Thyroid gland (tissue), 4 donors: ENCODE results near the gene OBI1. TPM values are rescaled to one million over a fixed set of nuclear protein-coding genes. Genes with fewer than 3 reads are reported as not detected.
A peak's percentile ranks its signal among the peaks of the same experiment; 100 is the strongest.

Experiments used
- DNase-seq, 2 donors: peaks; one replicate each; pipeline ENCODE4 v3.0.0-alpha.2; 2019
- H3K27ac ChIP-seq, 3 donors: fragments of 200-600 bp; sonication (generic); 1 replicate in 2 of 3; 2 replicates in 1 of 3; pipeline ENCODE4 v1.5.1; 2016 to 2019; ENCODE audit warnings: mild to moderate bottlenecking in 1 of 3, moderate library complexity in 1 of 3
- H3K27me3 ChIP-seq: fragments of 200-600 bp; sonication (generic); one replicate; pipeline ENCODE4 v1.5.1; 2019
- H3K36me3 ChIP-seq, 2 donors: fragments of 200-600 bp; sonication (generic); one replicate each; pipeline ENCODE4 v1.5.1; 2016 to 2019
- H3K4me1 ChIP-seq, 2 donors: fragments of 200-600 bp; sonication (generic); one replicate each; pipeline ENCODE4 v1.5.1; 2017 to 2019
- H3K4me3 ChIP-seq, 3 donors: fragments of 200-600 bp; sonication (generic); replicated peaks in 1 of 3; 1 replicate in 2 of 3; 2 replicates in 1 of 3; pipeline ENCODE4 v1.5.1; 2016; ENCODE audit warnings: mild to moderate bottlenecking in 1 of 3
- H3K9me3 ChIP-seq: fragments of 200-600 bp; sonication (generic); one replicate; pipeline ENCODE4 v1.5.1; 2017
- CTCF ChIP-seq, 6 experiments: fragments of 200-600 bp in 3 of 6; fragments of 450-650 bp in 3 of 6; sonication (generic) in 3 of 6; IDR thresholded peaks; one replicate each; pipeline ENCODE4 v1.5.1; 2016 to 2019; ENCODE audit warnings: antibody characterized with exemption in 6 of 6, mild to moderate bottlenecking in 2 of 6, inconsistent platforms in 1 of 6, moderate library complexity in 1 of 6
- POLR2A ChIP-seq, 2 donors: fragments of 450-650 bp; IDR thresholded peaks; one replicate each; pipeline ENCODE4 v1.6.1; 2017; ENCODE audit warnings: antibody characterized with exemption in 2 of 2, mild to moderate bottlenecking in 2 of 2, moderate library complexity in 1 of 2
- WGBS, 2 donors: methylation state at CpG; one replicate each; pipeline ENCODE4 v1.1.5; 2017; 5-methylcytosine and 5-hydroxymethylcytosine counted together
- intact Hi-C: fragments of 100-400 bp; cut with DNase I; formaldehyde crosslinking; loops from one replicate; pipeline ENCODE4 v1.15.1; 2023
- total RNA-seq, 4 donors: library from RNA; depleted of rRNA; stranded (reverse); fragments of >200 nt; gene quantifications; one replicate each; pipeline ENCODE4 v1.2.3, GENCODE V29; 2016

Gene OBI1
- total RNA-seq, 4 donors from 2014 or later, result 10.1 to 17.3 (median 13.5) TPM

- no peak overlapping the region for H3K4me3 ChIP-seq
- DNase-seq, result no peak
- intact Hi-C loops, result loop anchor here (10.0 kb wide), 1 partner anchor 50 kb away; the partner anchor contains the start of gene OBI1
- no peak overlapping the region for H3K27ac ChIP-seq
- no peaks in the 10 kb centered on the region for H3K9me3 ChIP-seq
- TF ChIP-seq POLR2A (IDR thresholded peaks at IDR 0.05) (no peak), CTCF (IDR thresholded peaks at IDR 0.05) (no peak)
- 11% methylated on average over 16 to 20 of the region's 20 CpGs for WGBS, 2 donors
- no peaks in the 10 kb centered on the region for H3K36me3 ChIP-seq
- H3K4me1 ChIP-seq, result peaks cover 25 to 41% of the 10 kb centered on the region in 2 donors
- H3K27me3 ChIP-seq, result peaks cover 75% of the 10 kb centered on the region
These were observed 54.0 kb downstream of the OBI1 start for GRCh38 chr13:78604782-78605611.

GRCh38 chr13:78603240-78603957 is 55.6 kb downstream of the OBI1 start, which contains the start of gene POU4F1:
POU4F1 (minus strand) TSS chr13:78603552; CDS start chr13:78603326, 226 bp downstream.
- no peaks in the 10 kb centered on the region for H3K9me3 ChIP-seq
- H3K4me3 ChIP-seq, result peak within 1 kb of the TSS in 1 of 3 donors; percentile 25
- TF ChIP-seq POLR2A (IDR thresholded peaks at IDR 0.05) (no peak), CTCF (IDR thresholded peaks at IDR 0.05) (no peak)
- H3K4me1 ChIP-seq, result peaks cover 15 to 35% of the 10 kb centered on the region in 2 donors
- DNase-seq, result peak; percentile 32 to 38
- H3K27ac ChIP-seq, result no peak within 1 kb of the TSS
- intact Hi-C loops, result loop anchor here (10.0 kb wide), 1 partner anchor 51 kb away; the partner anchor contains the start of gene OBI1
- no peaks in the 10 kb centered on the region for H3K36me3 ChIP-seq
- 2 to 5% methylated on average over 4 to 8 of the region's 80 CpGs for WGBS, 2 donors
- H3K27me3 ChIP-seq, result peaks cover 77% of the 10 kb centered on the region

- H3K36me3 ChIP-seq, result no peaks in the 10 kb centered on the region
- peaks cover 10 to 28% of the 10 kb centered on the region in 2 donors for H3K4me1 ChIP-seq
- DNase-seq, result no peak
- no peak overlapping the region for H3K27ac ChIP-seq
- H3K9me3 ChIP-seq, result no peaks in the 10 kb centered on the region
- WGBS, 2 donors, result 4 to 5% methylated on average over 27 of the region's 51 CpGs
- H3K27me3 ChIP-seq, result peaks cover 77% of the 10 kb centered on the region
- intact Hi-C loops, result loop anchor here (10.0 kb wide), 1 partner anchor 52 kb away; the partner anchor contains the start of gene OBI1
- TF ChIP-seq POLR2A (IDR thresholded peaks at IDR 0.05) (no peak), CTCF (IDR thresholded peaks at IDR 0.05) (no peak)
- H3K4me3 ChIP-seq, result peak overlapping the region in 1 of 3 donors; percentile 25
These were observed 56.3 kb downstream of the OBI1 start for GRCh38 chr13:78602561-78603239.

GRCh38 chr13:78601874-78602560 is 56.9 kb downstream of the OBI1 start:
- H3K4me1 ChIP-seq, result peaks cover 8 to 23% of the 10 kb centered on the region in 2 donors
- WGBS, 2 donors, result 6% methylated on average over 23 of the region's 112 CpGs
- TF ChIP-seq POLR2A (IDR thresholded peaks at IDR 0.05), result no peak
- TF ChIP-seq CTCF (IDR thresholded peaks at IDR 0.05), result no peak
- H3K4me3 ChIP-seq, result no peak overlapping the region
- DNase-seq, result no peak
- peaks cover 77% of the 10 kb centered on the region for H3K27me3 ChIP-seq
- H3K27ac ChIP-seq, result no peak overlapping the region
- H3K36me3 ChIP-seq, result no peaks in the 10 kb centered on the region
- H3K9me3 ChIP-seq, result no peaks in the 10 kb centered on the region
- intact Hi-C loops, result loop anchor here (10.0 kb wide), 1 partner anchor 53 kb away; the partner anchor contains the start of gene OBI1
